Esophagus squamous epithelium (tissue), 4 donors: Measurements from ENCODE around the gene FRMPD2.

Experiments
- POLR2A ChIP-seq, 4 donors: fragments of 450-650 bp; IDR thresholded peaks; one replicate each; pipeline ENCODE4 v1.6.1; 2017; ENCODE audit warnings: antibody characterized with exemption in 4 of 4, mild to moderate bottlenecking in 4 of 4, moderate library complexity in 3 of 4
- TF ChIP-seq, protein P1 (sequence below), 6 experiments: fragments of 450-650 bp in 4 of 6; fragments of 200-600 bp in 2 of 6; sonication (generic) in 2 of 6; IDR thresholded peaks; one replicate each; pipeline ENCODE4 v1.5.1; 2016 to 2019; ENCODE audit warnings: antibody characterized with exemption in 6 of 6, mild to moderate bottlenecking in 4 of 6, moderate library complexity in 4 of 6

DNA sequence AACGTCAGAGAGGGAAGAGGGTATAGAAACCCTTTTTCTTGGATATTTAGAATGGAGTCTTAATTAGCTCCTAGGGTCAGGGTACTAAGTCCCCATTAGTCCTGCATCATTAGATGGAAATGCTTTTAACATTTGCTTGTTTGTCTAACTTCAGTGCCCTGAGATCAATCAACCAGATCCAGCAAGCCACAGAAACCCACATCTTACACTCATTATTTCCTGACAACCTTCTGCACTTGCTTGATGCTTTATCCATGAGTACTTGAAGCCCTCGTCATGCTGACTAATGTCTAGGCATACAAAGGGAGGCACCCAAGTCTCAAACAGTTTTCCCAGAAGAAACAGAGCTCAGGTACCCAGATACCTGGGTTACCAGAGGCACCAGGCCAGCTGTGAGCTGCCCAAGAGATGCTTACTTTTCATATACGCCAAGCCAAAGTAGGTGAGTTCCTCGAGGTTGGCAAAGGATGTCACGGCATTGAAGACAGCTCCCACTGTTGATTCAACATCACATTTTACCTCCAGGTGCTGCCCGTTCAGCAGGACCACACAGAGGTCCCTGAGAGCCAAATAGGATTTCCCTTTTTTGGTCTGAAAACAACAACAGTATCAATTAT is 42.7 kb downstream of the FRMPD2 start:
- TF ChIP-seq, protein P1, sequence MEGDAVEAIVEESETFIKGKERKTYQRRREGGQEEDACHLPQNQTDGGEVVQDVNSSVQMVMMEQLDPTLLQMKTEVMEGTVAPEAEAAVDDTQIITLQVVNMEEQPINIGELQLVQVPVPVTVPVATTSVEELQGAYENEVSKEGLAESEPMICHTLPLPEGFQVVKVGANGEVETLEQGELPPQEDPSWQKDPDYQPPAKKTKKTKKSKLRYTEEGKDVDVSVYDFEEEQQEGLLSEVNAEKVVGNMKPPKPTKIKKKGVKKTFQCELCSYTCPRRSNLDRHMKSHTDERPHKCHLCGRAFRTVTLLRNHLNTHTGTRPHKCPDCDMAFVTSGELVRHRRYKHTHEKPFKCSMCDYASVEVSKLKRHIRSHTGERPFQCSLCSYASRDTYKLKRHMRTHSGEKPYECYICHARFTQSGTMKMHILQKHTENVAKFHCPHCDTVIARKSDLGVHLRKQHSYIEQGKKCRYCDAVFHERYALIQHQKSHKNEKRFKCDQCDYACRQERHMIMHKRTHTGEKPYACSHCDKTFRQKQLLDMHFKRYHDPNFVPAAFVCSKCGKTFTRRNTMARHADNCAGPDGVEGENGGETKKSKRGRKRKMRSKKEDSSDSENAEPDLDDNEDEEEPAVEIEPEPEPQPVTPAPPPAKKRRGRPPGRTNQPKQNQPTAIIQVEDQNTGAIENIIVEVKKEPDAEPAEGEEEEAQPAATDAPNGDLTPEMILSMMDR (IDR thresholded peaks at IDR 0.05) = no peak
- no peak for TF ChIP-seq POLR2A (IDR thresholded peaks at IDR 0.05)
